HEK293T (cell line): Measurements from ENCODE around the gene SLC8A1.
A peak's percentile ranks its signal among the peaks of the same experiment; 100 is the strongest.

Experiments
- CTCF ChIA-PET: fragments of 350-600 bp; formaldehyde crosslinking; extraction: SDS; loops from one replicate; lab custom pipeline; 2021; ENCODE audit warnings: antibody characterized with exemption, inconsistent platforms; lab: Yijun Ruan, JAX
- POLR2A ChIA-PET: fragments of 350-600 bp; formaldehyde crosslinking; extraction: SDS; loops from one replicate; lab custom pipeline; 2020; ENCODE audit warnings: antibody characterized with exemption, inconsistent platforms; lab: Yijun Ruan, JAX
- DNase-seq: peaks from one replicate; pipeline ENCODE4 v3.0.0; 2012; ENCODE audit warnings: mixed read lengths; ENCODE audit errors: extremely low spot score
- ARNT ChIP-seq: fragments of 450-650 bp; IDR thresholded peaks from 2 replicates; pipeline ENCODE4 v1.6.1; 2017; ENCODE audit warnings: mild to moderate bottlenecking
- BHLHE40 ChIP-seq: fragments of 450-650 bp; IDR thresholded peaks from 2 replicates; pipeline ENCODE4 v1.6.1; 2016; ENCODE audit warnings: mild to moderate bottlenecking, moderate library complexity, borderline replicate concordance
- CTBP1 ChIP-seq: fragments of 450-650 bp; IDR thresholded peaks from 2 replicates; pipeline ENCODE4 v1.6.1; 2016; ENCODE audit warnings: borderline replicate concordance
- ELF4 ChIP-seq: fragments of 450-650 bp; IDR thresholded peaks from 2 replicates; pipeline ENCODE4 v1.6.1; 2017; ENCODE audit warnings: antibody characterized with exemption
- FOXA1 ChIP-seq: fragments of 450-650 bp; IDR thresholded peaks from 2 replicates; pipeline ENCODE4 v1.6.1; 2016; ENCODE audit warnings: mild to moderate bottlenecking
- FOXK2 ChIP-seq: fragments of 450-650 bp; IDR thresholded peaks from 2 replicates; pipeline ENCODE4 v1.6.1; 2016; ENCODE audit warnings: mild to moderate bottlenecking
- FOXM1 ChIP-seq: fragments of 450-650 bp; IDR thresholded peaks from 2 replicates; pipeline ENCODE4 v1.6.1; 2017; ENCODE audit warnings: mild to moderate bottlenecking, borderline replicate concordance
- HDGF ChIP-seq: fragments of 450-650 bp; IDR thresholded peaks from 2 replicates; pipeline ENCODE4 v1.6.1; 2017; ENCODE audit warnings: antibody characterized with exemption, borderline replicate concordance
- L3MBTL2 ChIP-seq: fragments of 450-650 bp; conservative IDR thresholded peaks from 2 replicates; pipeline ENCODE4 v1.6.1; 2016; ENCODE audit warnings: mild to moderate bottlenecking
- LEF1 ChIP-seq: fragments of 450-650 bp; IDR thresholded peaks from 2 replicates; pipeline ENCODE4 v1.6.1; 2017; ENCODE audit warnings: mild to moderate bottlenecking, borderline replicate concordance
- NFRKB ChIP-seq: fragments of 450-650 bp; IDR thresholded peaks from 2 replicates; pipeline ENCODE4 v1.6.1; 2016; ENCODE audit warnings: mild to moderate bottlenecking, moderate library complexity
- SP1 ChIP-seq: fragments of 450-650 bp; IDR thresholded peaks from 2 replicates; pipeline ENCODE4 v1.6.1; 2017
- SUZ12 ChIP-seq: fragments of 450-650 bp; IDR thresholded peaks from 2 replicates; pipeline ENCODE4 v1.6.1; 2016; ENCODE audit warnings: mild to moderate bottlenecking
- TARDBP ChIP-seq: fragments of 450-650 bp; IDR thresholded peaks from 2 replicates; pipeline ENCODE4 v1.6.1; 2016
- ZNF384 ChIP-seq: fragments of 450-650 bp; IDR thresholded peaks from 2 replicates; pipeline ENCODE4 v1.6.1; 2016
- TF ChIP-seq, protein P1 (sequence below): fragments of 450-650 bp; IDR thresholded peaks from 2 replicates; pipeline ENCODE4 v1.6.1; 2016

The SLC8A1 gene

DNA sequence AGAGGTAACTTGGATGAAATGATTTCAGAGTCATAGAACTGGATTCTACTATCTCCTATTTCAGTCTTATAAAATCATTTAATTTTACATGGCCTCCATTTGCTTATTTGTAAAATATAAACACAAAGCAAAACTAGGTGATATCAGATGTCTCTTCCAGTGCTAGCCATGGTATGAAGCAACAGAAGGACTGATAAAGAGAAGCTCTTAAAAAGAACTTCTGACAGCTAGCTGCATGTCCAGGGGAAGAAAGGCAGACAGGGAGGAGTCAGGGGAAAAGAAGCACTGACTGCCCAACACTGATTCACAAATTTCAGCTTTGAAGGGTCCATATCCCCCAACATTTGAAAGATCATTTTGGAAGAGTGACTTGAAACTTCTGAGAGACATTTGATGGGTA is 6.4 kb downstream of the SLC8A1 start:
- ChIA-PET POLR2A (no interaction called here), CTCF (no interaction called here)
- TF ChIP-seq NFRKB (no peak), FOXM1 (no peak), ARNT (no peak), TARDBP (no peak), L3MBTL2 (no peak)
- DNase-seq: no peak

DNA sequence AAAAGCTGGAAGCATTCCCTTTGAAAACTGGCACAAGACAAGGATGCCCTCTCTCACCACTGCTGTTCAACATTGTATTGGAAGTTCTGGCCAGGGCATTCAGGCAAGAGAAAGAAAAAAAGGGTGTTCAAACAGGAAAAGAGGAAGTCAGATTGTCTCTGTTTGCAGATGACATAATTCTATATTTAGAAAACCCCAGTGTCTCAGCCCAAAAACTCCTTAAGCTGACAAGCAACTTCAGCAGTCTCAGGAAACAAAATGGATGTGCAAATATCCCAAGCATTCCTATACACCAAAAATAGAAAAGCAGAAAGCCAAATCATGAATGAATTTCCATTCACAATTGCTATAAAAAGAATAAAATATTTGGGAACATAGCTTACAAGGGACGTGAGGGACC is 11.1 kb downstream of the SLC8A1 start:
- TF ChIP-seq HDGF: no peak
- TF ChIP-seq, protein P1, sequence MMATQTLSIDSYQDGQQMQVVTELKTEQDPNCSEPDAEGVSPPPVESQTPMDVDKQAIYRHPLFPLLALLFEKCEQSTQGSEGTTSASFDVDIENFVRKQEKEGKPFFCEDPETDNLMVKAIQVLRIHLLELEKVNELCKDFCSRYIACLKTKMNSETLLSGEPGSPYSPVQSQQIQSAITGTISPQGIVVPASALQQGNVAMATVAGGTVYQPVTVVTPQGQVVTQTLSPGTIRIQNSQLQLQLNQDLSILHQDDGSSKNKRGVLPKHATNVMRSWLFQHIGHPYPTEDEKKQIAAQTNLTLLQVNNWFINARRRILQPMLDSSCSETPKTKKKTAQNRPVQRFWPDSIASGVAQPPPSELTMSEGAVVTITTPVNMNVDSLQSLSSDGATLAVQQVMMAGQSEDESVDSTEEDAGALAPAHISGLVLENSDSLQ: no peak
- no peak for TF ChIP-seq FOXA1
- TF ChIP-seq FOXK2: no peak
- no peak for TF ChIP-seq SP1
- TF ChIP-seq ELF4: no peak
- TF ChIP-seq BHLHE40: no peak
- TF ChIP-seq FOXM1: no peak
- ChIA-PET POLR2A (no interaction called here), CTCF (no interaction called here)
- DNase-seq: no peak

DNA sequence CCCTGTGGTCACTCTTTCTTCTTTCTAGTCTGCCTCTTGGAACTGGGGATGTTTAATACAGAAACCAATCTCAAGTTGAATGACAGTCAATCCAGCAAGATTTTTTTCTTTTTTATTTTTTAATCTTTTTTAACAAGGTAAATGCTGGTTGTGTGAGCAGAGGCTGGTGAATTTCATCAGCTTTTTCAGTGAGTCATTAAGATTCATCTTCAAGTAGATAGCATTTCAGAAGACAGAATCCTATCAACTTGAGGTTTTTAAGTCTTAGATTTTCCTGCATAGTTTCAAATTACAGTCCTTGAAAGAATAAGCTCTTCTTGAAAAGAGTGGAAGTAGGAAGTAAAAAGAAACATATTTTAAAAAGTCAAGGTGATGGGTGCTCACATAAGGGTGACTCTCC is 12.4 kb downstream of the SLC8A1 start:
- TF ChIP-seq BHLHE40 (no peak), ZNF384 (no peak), LEF1 (no peak), HDGF (no peak)
- TF ChIP-seq, protein P1: no peak
- POLR2A ChIA-PET: no interaction called here
- no peak for DNase-seq
- CTCF ChIA-PET: no interaction called here

DNA sequence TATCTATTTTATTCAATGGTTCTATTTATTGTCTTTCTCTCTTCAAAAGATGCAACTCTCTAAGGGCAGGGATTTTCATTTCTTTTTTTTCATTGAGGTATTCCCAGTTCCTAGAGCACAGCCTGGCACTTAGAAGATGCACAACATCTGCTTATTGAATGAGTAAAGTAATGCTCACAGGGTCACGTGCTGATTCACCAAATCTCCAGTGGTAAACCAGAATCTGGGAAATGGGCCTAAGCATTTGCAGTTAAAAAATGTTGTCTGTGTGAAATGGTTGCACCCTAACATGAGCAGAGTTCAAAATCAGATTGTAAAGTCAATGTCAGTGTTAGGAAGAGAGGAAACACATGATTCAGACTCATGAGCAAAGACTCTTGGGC is 15.8 kb downstream of the SLC8A1 start:
- TF ChIP-seq HDGF (no peak), ZNF384 (no peak), FOXK2 (no peak), FOXA1 (no peak)
- TF ChIP-seq, protein P1: no peak
- ChIA-PET CTCF (interaction anchor here (0.7 kb wide), 1 partner anchor 117 kb away, joined by 3 read pairs; no protein-coding TSS in a partner anchor), POLR2A (no interaction called here)
- no peak for DNase-seq

DNA sequence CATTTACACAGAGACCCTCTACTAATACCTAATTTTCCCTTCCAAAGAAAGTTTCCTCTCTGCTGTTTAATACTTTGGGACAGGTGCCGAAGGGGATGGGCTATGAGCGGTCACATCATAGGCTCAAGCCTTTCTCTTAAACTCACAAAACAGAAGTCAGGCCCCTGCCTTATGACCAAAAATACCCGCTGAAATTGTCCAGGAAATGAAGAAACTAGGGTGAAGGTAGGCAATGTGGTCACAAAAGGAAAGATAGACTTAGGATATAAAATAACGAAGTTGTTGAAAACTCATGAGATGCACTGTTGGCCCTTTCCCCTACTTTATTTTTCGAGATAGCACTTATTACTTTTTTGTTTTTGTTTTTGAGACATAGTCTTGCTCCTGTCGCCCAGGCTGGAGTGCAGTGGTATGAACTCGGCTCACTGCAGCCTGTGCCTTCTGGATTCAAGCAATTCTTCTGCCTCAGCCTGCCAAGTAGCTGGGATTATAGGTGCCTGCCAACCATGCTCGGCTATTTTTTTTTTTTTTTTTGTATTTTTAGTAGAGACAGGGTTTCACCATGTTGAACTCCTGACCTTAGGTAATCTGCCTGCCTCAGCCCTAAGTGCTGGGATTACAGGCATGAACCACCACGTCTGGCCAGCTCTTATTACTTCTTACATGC is 16.3 kb downstream of the SLC8A1 start:
- TF ChIP-seq ARNT: no peak
- TF ChIP-seq HDGF: no peak
- TF ChIP-seq CTBP1: no peak
- no peak for TF ChIP-seq BHLHE40
- no peak for TF ChIP-seq L3MBTL2
- TF ChIP-seq FOXA1: no peak
- no peak for TF ChIP-seq FOXK2
- no peak for TF ChIP-seq SP1
- TF ChIP-seq FOXM1: no peak
- no peak for TF ChIP-seq LEF1
- TF ChIP-seq TARDBP: no peak
- TF ChIP-seq ELF4: no peak
- TF ChIP-seq NFRKB: no peak
- no peak for TF ChIP-seq SUZ12
- TF ChIP-seq, protein P1: no peak
- DNase-seq: no peak
- CTCF ChIA-PET: interaction anchor here (0.7 kb wide), 1 partner anchor 117 kb away, joined by 3 read pairs; no protein-coding TSS in a partner anchor
- POLR2A ChIA-PET: no interaction called here

DNA sequence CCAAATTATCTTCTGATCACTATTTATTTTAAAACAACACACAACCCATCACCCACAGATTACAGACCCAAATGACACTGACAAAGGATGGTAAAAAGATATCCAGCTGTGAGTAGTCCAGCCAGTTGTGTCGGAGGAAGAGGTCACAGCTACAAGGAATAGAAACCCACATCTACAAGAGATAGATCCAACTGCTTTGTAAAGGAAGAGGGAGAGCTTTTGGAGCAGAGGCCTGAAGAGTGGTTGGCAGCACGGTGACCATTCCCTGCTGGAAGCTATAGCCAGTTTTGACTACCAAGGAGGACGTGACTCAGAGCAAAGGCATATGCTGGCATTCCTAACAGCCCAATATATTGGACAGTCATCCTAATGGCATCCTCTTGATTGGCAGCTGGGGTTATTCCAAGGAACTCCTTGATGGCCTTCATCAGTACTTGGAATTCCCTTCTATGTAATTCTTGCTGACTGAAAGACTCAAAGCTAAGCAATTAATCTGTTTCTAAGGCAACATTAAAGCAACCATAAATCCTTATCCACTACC is 17.1 kb downstream of the SLC8A1 start:
- CTCF ChIA-PET: no interaction called here
- DNase-seq: no peak
- POLR2A ChIA-PET: no interaction called here
- TF ChIP-seq FOXM1: no peak
- TF ChIP-seq, protein P1: peak; percentile 15; the same call in 1 of the 2 replicates
